Retina (tissue), 1 donor: ENCODE data around the gene CDK13.
"Not testable (repeated sequence)": the region's sequence is repeated elsewhere in the genome, so short reads cannot be mapped to it uniquely, and the experiment has no call there.

ENCODE experiments used
- DNase-seq: peaks from one replicate; pipeline ENCODE4 v3.0.0-alpha.2; 2016

Gene CDK13

DNA sequence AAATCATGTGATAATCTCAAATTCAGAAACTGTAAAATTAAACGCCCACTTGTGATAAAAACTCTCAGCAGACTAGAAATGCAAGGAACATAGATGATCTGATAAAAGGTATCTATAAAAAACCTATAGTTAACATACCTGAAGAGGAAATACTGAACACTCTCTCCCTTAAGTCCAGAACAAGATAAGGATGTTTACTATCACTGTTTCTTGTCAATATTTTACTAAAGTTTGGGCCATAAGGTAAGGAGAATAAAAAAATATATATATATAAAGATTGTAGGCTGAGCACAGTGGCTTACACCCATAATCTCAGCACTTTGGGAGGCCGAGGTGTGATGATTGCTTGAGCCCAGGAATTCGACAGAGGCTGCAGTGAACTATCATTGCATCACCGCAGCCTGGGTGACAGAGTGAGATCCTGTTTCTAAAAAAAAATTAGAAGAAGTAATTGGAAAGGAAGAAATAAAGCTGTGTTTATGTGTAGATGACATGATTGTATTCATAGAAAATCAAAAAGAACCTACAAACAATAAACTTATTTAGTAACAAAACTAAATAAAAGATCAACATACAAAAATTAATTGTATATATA is 155.9 kb downstream of the CDK13 start:
- DNase-seq = no peak

DNA sequence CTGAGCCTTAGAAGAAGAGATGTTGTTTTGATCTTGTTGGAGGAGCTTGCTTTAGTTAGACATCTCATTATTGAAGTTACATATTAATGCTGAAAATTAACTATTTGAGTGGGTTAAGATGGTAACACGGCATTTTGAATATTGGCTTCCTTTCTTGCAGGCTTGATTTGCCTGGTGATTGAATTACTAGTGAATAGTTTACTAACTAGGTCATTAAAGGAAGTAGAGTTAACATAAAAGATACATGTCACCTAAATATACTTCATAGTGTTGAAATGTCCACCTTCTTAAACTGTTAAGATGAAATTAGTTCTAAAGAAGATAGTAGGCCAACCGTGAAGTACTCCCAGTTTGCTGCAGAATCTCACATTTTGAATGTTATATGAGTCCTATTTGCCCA is 165.9 kb downstream of the CDK13 start:
- DNase-seq = no peak

DNA sequence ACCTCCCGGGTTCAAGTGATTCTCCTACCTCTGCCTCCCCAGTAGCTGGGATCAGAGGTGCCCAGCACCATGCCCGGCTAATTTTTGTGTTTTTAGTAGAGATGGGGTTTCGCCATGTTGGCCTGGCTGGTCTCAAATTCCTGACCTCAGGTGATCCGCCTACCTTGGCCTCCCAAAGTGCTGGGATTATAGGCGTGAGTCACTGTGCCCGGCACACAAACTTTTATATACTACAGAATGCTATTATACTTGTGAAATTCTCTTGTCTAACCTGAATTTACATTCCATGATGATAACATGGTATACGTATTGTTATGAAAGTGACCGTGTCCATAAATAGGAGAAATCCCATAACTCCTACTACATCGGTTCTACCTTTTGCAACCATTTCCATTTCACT is 167.1 kb downstream of the CDK13 start:
- DNase-seq = not testable (repeated sequence)

DNA sequence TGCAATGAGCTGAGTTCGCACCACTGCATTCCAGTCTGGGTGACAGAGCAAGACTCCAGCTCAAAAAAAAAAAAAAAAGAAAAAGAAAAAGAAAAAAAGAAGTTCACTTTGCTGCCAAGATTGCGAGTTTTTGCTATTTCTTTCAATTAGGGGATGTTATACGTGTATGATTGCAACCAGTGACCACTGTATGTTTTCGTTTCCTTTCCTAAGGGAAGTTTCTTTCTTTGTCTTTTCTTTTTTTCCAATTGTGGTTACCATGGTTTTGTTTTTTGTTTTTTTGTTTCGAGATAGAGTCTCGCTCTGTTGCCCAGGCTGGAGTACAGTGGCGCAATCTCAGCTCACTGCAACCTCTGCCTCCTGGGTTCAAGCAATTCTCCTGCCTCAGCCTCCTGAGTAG is 168.1 kb downstream of the CDK13 start:
- DNase-seq = not testable (repeated sequence)

DNA sequence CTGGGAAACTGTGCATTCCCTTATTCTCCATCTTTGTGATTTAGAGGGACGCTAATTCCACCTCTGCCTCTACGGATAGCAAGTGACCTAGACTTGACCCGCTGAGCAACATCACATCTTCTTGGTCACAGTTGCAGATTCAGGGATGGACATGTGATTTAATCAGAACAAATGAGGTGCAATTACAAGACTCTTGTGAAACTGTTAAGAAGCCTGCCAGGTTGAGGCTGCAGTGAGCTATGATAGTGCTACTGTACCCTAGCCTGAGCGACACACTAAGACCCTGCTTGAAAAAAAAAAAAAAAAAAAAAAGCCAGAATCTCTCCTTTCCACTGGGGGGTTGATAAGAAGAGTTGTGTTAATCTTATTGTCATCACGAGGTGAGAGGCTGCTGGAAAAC is 170.0 kb downstream of the CDK13 start:
- peak; percentile 48 for DNase-seq

DNA sequence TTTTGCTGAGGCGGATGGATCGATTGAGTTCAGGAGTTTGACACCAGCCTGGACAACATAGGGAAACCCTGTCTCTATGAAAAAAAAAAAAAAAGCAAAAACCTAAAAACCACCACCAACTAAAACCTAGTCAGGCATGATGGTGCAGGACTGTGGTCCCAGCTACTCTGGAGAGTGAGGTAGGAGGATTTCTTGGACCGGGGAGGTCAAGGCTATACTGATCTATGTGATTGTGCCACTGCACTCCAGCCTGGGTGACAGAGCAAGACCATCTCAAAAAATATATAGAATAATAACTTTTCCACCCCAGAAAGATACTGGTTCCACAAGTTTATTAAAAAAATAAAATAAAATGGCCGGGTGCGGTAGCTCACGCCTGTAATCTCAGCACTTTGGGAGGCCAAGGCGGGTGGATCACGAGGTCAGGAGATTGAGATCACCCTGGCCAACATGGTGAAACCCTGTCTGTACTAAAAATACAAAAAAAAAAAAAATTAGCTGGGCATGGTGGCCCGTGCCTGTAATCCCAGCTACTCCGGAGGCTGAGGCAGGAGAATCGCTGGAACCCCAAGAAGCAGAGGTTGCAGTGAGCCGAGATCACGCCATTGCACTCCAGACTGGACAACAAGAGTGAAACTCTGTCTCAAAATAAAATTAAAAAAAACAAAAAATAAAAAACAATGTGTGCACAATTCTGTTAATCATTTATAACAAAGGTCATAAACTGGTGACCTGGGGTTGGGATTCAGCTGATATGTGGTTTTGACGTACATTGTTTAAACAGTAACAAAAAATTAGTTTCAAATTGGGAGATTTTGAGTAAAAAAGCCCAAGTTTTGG is 172.3 kb downstream of the CDK13 start:
- not testable (repeated sequence) for DNase-seq

DNA sequence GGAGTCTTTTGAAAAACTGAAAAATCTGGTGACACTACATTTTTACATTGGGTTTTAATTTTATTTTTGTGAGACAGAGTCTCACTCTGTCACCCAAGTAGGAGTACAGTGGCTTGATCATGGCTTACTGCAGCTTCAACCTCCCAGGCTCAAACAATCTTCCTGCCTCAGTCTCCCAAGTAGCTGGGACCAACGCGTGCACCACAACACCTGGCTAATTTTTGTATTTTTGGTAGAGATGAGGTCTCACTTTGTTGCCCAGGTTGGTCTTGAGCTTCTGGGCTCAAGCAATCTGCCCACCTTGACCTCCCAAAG is 172.8 kb downstream of the CDK13 start:
- DNase-seq = no peak

DNA sequence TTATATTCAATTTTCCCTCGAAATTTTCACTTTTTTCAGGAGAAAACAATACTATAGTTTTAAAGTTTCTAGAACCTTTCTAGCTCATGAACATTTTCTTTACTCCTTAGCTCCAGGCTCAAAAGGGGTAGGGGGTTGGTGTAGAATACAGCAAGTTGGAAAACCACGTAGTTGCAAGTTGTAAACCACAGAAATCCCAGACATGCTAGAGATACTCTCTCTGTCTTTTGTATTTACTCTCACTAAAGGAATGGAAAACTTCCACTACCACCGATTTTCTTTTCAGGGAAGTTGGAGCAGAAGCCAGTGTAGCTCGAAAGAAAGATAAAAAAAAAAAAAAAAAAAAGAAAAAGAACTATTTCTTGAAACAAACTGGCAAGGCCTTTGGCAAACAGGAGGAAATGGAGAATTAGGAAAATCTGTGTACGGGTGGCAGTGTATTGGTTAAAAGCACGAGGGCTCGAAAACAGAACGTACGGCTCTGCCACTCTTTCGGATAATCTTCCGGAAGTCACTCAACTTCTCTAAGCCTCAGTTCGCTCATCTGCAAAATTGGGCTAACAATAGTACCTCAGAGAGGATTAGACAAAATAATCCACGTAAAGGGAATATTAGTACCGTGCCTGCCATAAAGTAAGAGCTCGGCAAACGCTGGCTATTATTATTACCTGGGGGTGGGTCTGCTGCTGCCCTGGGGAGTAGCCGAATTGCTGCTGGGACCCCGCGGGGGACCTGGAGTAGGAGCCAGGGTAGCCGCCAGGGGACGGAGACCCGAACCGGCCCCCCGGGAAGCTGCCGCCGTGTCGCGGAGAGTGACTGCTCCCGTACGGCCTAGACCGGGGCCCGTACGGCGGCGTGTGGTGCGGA is 183.7 kb downstream of the CDK13 start:
- DNase-seq = no peak

DNA sequence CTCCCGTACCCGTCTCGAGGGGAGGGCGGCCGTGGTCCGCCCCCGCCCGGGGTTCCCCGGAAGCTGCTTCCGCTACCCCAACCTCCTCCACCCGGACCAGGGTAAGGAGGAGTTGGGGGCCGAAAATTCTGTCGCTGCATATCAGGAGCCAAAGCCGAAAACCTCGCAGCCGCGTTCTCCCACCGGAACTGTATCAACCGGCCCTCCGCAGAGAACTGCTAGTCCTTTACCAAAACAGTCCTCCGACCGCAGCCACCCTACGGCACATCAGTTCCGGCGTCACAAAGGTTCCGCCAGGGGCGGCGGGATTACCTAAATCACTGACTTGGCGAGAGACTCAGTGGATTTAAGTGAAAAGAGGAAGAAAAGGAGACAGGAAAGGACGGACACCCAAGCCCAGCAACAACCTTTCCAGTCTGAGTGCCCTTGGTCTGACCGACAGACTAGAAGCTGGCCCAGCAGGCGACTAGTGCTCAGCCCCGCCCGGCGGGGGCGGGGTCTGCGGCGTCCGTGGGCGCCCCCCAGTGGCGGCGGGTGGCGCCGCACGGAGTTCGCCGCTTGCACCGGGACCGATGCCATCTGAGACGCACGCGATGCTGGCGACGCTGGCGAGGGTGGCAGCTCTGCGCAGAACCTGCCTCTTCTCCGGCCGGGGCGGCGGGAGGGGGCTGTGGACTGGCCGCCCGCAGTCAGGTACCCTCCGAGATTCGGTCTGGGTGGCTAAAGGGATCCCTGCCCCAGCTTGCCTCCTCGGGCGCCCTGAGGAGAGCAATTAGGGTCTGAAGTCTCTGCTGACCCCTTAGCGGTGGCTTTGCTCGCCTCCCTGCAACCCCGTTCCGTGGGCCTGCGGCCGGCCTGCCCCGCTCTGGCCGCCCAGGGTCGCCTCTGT is 184.6 kb downstream of the CDK13 start, which contains the start of the genes MPLKIP and SUGCT:
TSS of gene MPLKIP (minus strand) at position 195 of the 889 bp plus-strand sequence. CDS start at position 140, 55 bp downstream.
TSS of gene SUGCT (plus strand) at position 578 of the 889 bp plus-strand sequence.
- peak; percentile 99 for DNase-seq

DNA sequence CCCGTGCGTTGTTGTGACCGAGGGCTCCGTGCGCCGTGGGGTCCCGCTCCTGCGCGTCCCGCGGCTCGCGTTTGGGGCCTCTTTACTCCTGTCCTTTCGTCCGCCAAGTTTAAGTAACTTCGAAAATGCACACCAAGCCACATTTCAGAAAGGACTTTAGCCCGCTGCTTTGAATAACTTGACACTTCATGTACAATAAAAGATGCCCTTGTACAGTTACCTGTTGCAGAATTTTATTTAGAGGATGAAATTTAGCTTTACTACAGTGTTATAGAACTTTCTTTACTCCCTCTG is 185.2 kb downstream of the CDK13 start:
- no peak for DNase-seq

DNA sequence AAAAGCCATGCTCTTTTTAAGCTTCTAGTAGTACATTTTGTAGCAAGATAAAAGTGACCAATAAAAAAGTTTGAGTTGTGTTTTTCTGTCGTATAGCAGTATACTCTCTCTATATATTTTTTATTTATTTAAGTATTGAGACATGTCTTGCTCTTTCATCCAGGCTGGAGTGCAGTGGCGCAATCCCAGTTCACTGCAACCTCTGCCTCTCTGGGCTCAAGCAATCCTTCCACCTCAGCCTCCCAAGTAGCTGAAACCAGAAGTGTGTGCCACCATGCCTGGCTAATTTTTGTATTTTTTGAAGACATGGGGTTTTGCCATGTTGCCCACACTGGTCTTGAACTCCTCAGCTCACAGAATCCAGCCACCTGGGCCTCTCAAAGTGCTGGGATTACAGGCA is 187.5 kb downstream of the CDK13 start:
- DNase-seq = no peak

DNA sequence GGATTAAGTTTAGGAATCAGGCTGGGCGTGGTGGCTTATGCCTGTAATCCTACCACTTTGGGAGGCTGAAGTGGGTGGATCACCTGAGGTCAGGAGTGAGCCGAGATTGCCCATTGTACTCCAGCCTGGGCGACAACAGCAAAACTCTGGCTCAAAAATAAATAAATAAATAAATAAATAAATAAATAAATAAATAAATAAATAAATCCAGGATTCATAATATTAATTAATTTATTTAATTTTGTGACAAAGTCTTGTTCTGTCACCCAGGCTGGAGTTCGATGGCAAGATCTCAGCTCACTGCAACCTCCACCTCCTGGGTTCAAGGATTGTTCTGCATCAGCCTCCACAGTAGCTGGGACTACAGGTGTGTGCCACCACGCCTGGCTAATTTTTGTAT is 188.9 kb downstream of the CDK13 start:
- DNase-seq = no peak

DNA sequence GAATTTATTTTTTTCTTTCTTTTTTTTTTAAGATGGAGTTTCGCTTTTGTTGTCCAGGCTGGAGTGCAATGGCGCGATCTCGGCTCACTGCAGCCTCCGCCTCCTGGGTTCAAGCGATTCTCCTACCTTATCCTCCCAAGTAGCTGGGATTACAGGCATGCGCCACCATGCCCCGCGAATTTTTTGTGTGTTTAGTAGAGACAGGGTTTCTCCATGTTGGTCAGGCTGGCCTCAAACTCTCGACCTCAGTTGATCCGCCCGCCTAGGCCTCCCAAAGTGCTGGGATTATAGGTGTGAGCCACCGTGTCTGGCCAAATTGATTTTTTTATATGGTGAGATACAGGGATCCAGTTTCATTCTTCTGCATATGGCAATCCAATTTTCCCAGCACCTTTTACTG is 189.8 kb downstream of the CDK13 start:
- DNase-seq = not testable (repeated sequence)

DNA sequence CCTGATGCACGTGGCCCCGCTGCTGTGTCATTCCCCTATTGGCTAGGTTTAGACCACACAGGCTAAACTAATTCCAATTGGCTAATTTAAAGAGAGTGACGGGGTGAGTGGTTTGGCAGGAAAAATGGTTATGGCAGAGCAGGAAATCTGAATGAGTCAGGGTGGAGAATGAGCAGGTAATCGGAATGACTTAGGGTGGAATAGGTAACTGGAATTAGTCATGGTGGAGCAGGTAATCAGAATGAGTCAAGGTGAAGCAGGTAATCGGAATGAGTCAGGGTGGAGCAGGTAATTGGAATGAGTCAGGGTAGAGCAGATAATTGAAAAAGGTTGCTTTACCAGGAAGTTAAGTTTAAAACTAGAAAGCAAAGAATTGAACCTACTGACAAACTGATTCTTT is 191.9 kb downstream of the CDK13 start:
- DNase-seq = not testable (repeated sequence)

DNA sequence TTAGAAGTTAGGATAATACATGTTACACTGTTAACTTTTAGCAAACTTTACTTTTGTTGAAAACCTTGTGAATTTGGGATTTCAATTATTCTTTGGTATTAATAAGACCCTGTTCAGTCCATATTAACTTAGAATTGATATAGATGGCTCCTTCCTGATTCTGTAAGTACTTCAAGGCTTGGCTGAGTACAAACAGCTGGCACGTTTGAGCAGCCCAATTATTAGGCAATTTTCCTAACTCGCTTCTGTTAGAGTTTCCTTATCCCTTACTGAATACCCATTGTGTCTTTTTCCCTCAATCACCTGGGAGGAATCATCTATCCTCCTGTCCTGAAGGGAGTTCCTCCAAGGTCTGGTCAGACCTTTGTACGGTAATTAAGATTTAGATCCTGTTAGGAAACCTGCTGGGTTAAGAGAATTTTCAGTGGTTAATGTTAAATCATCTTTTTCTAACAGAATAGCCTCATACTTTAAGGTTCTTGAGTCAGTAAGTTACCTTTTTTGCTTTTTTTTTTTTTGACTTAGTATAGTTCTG is 195.6 kb downstream of the CDK13 start:
- not testable (repeated sequence) for DNase-seq

DNA sequence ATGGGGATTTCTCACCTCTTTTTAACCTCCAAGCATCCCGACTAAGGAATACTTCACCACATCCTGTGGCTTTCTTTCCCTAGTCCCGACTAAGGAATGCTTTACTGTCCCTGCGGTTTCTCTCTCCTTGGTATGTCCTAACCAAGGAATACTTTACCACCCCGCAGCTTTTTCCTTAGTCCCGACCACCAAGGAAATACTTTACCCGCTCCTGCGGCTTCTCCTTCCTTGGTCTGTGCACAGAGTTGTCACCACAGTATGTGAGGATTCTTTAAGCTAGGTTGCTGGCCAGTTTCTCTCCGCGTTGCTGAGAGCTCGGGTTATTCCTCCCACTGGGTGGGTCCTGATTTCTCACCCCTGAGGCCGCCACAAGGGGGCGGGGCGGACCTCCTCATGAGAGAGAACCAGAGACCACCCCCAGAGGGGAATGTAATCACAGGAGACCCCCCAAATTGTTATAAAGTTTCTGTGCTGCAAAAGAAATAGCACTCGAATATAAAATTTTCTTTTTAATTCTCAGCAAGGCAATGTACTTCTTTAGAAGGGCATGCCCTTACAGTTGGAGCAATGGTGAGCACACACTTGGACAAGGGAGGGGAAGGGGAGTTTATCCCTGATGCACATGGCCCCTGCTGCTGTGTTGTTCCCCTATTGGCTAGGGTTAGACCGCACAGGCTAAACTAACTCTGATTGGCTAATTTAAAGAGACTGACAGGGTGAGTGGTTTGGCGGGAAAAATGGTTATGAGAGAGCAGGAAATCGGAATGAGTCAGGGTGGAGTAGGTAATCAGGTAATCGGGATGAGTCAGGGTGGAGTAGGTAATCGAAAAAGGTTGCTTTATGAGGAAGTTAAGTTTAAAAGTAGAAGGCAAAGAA is 197.6 kb downstream of the CDK13 start:
- DNase-seq = no peak

DNA sequence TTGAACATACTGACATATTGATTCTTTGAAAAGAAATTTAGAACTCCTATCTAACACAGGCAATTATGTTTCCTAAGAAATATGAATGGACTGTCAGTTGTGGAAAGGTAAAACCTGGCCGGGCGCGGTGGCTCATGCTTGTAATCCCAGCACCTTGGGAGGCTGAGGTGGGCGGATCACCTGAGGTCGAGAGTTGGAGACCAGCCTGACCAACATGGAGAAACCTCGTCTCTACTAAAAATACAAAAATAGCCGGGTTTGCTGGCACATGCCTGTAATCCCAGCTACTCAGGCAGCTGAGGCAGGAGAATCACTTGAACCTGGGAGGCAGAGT is 198.2 kb downstream of the CDK13 start:
- not testable (repeated sequence) for DNase-seq

DNA sequence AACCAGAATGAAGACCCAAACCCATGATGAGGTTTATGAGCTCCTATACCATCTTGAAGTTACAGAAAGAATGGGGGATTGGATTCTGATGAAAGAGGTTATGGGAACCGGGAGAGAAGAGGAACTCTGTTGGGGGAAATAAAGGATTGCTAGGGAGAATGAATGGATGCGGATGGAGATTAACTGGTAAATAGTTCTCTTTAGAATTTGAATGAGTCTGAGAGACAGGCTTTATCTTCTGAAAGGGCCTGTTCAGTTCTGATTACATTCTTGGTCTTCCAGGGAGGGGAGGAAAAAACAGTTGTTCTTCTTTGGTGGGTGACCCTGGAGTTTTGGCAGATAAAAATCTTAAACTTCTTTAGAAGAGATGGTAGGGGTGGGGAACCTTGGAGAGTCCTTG is 198.6 kb downstream of the CDK13 start:
- DNase-seq = no peak
